GM23248 (cell line): ENCODE data around the gene WDCP.

Experiments
- EZH2 ChIP-seq: fragments of 200-600 bp; sonication (generic); IDR thresholded peaks from 2 replicates; pipeline ENCODE4 v1.6.1; 2018; ENCODE audit warnings: antibody characterized with exemption, mild to moderate bottlenecking; ENCODE audit not compliant: insufficient read depth, poor library complexity, severe bottlenecking
- EZH2phosphoT487 ChIP-seq: fragments of 200-600 bp; sonication (generic); IDR thresholded peaks from 2 replicates; pipeline ENCODE4 v1.6.1; 2018; ENCODE audit warnings: antibody characterized with exemption, moderate library complexity, mild to moderate bottlenecking, low read depth; ENCODE audit not compliant: insufficient read depth

GRCh38 chr2:24024018-24024417, 23.2 kb downstream of the WDCP start:
- TF ChIP-seq EZH2phosphoT487 (no peak), EZH2 (no peak)
